SK-N-SH (cell line): Measurements from ENCODE around the gene PPP2R5C. TPM values are rescaled to one million over a fixed set of nuclear protein-coding genes. Genes with fewer than 3 reads are reported as not detected.
A peak's percentile ranks its signal among the peaks of the same experiment; 100 is the strongest.

Source experiments
- CTCF ChIA-PET: fragments of 300-600, 350-600 bp; formaldehyde crosslinking; extraction: SDS; loops from one replicate; lab custom pipeline; 2021; lab: Yijun Ruan, JAX
- POLR2A ChIA-PET: fragments of 350-600 bp; sonication (Branson Sonifier 250); formaldehyde crosslinking; extraction: SDS; loops from one replicate; lab custom pipeline; 2020; ENCODE audit warnings: antibody characterized with exemption, inconsistent platforms; lab: Yijun Ruan, JAX
- DNase-seq: peaks from one replicate; pipeline ENCODE4 v3.0.0; 2012
- H2AFZ ChIP-seq: fragments of 200-600 bp; sonication (generic); 2 replicates; pipeline ENCODE4 v1.8.1; 2016; ENCODE audit warnings: antibody characterized with exemption, mild to moderate bottlenecking, low read depth
- H3F3A ChIP-seq: fragments of 200-600 bp; sonication (generic); replicated peaks from 2 replicates; pipeline ENCODE3; 2016; ENCODE audit warnings: antibody characterized with exemption, mild to moderate bottlenecking; ENCODE audit not compliant: insufficient read depth
- H3K27ac ChIP-seq, 2 experiments: fragments of 200-500 bp in 1 of 2; fragments of 200-600 bp in 1 of 2; sonication (Bioruptor generic) in 1 of 2; sonication (generic), shearing (Covaris generic) in 1 of 2; 2 replicates each; pipeline versions ENCODE4 v1.5.1 to v1.6.1; 2014 to 2016; ENCODE audit warnings: low read depth in 2 of 2, inconsistent platforms in 1 of 2, low read length in 1 of 2, mild to moderate bottlenecking in 1 of 2, mixed read lengths in 1 of 2
- H3K27me3 ChIP-seq: fragments of 200-600 bp; sonication (generic), shearing (Covaris generic); 2 replicates; pipeline ENCODE4 v1.6.1; 2016; ENCODE audit warnings: mixed run types; ENCODE audit not compliant: insufficient read depth
- H3K36me3 ChIP-seq, 2 experiments: fragments of 200-500 bp in 1 of 2; fragments of 200-600 bp in 1 of 2; sonication (Bioruptor generic) in 1 of 2; sonication (generic) in 1 of 2; replicated peaks in 1 of 2; 2 replicates each; pipeline versions ENCODE3 to v1.5.1; 2014 to 2016; ENCODE audit warnings: low read length in 1 of 2, mild to moderate bottlenecking in 1 of 2; ENCODE audit not compliant: insufficient read depth in 2 of 2, control insufficient read depth in 1 of 2
- H3K4me1 ChIP-seq, 2 experiments: fragments of 200-500 bp in 1 of 2; fragments of 200-600 bp in 1 of 2; sonication (Bioruptor generic) in 1 of 2; sonication (generic), shearing (Covaris generic) in 1 of 2; 2 replicates each; pipeline versions ENCODE4 v1.5.1 to v1.6.1; 2014 to 2016; ENCODE audit warnings: low read depth in 1 of 2, low read length in 1 of 2, mixed run types in 1 of 2; ENCODE audit not compliant: insufficient read depth in 2 of 2, control insufficient read depth in 1 of 2
- H3K4me2 ChIP-seq: fragments of 200-600 bp; sonication (generic), shearing (Covaris generic); 2 replicates; pipeline ENCODE4 v1.6.1; 2017; ENCODE audit warnings: mixed run types
- H3K4me3 ChIP-seq, 2 experiments: fragments of 200-500 bp in 1 of 2; fragments of 200-600 bp in 1 of 2; sonication (Bioruptor generic) in 1 of 2; sonication (generic), shearing (Covaris generic) in 1 of 2; 2 replicates each; pipeline versions ENCODE4 v1.5.1 to v1.8.1; 2014 to 2016; ENCODE audit warnings: low read depth in 2 of 2, inconsistent platforms in 1 of 2, low read length in 1 of 2, mild to moderate bottlenecking in 1 of 2, mixed read lengths in 1 of 2, moderate library complexity in 1 of 2
- H3K79me2 ChIP-seq: fragments of 200-600 bp; sonication (generic); 2 replicates; pipeline ENCODE4 v1.8.1; 2017; ENCODE audit warnings: mild to moderate bottlenecking; ENCODE audit not compliant: insufficient read depth
- H3K9ac ChIP-seq: fragments of 200-600 bp; sonication (generic); 2 replicates; pipeline ENCODE4 v1.6.1; 2017; ENCODE audit warnings: mixed run types
- H3K9me2 ChIP-seq: fragments of 200-600 bp; sonication (generic); 2 replicates; pipeline ENCODE4 v1.6.1; 2017; ENCODE audit warnings: mixed run types
- H3K9me3 ChIP-seq: fragments of 200-600 bp; sonication (generic); 2 replicates; pipeline ENCODE4 v1.6.1; 2017; ENCODE audit warnings: mixed run types, mild to moderate bottlenecking, moderate library complexity
- H4K20me1 ChIP-seq: fragments of 200-600 bp; sonication (generic); 2 replicates; pipeline ENCODE4 v1.6.1; 2017; ENCODE audit warnings: mild to moderate bottlenecking, mixed run types; ENCODE audit not compliant: insufficient read depth
- CHD2 ChIP-seq: fragments of 150-350 bp; IDR thresholded peaks from 2 replicates; pipeline ENCODE4 v1.6.1; 2018; ENCODE audit warnings: low read length; ENCODE audit not compliant: partially characterized antibody
- ELF1 ChIP-seq: IDR thresholded peaks from 2 replicates; pipeline ENCODE4 v1.4.0; 2012
- EP300 ChIP-seq, 2 experiments: IDR thresholded peaks; 2 replicates each; pipeline versions ENCODE4 v1.4.0 to v1.6.1; 2012; ENCODE audit warnings: borderline replicate concordance in 1 of 2, low read depth in 1 of 2, low read length in 1 of 2
- EZH2phosphoT487 ChIP-seq: fragments of 200-600 bp; sonication (generic); IDR thresholded peaks from 2 replicates; pipeline ENCODE4 v1.6.1; 2017; ENCODE audit warnings: low read depth, mixed run types, mild to moderate bottlenecking, antibody characterized with exemption, moderate library complexity, borderline replicate concordance
- FOSL2 ChIP-seq: IDR thresholded peaks from 2 replicates; pipeline ENCODE4 v1.4.0; 2012; ENCODE audit warnings: low read depth, mild to moderate bottlenecking, moderate library complexity, borderline replicate concordance
- FOXJ3 ChIP-seq: sonication (generic); formaldehyde crosslinking; IDR thresholded peaks from 2 replicates; pipeline ENCODE4 v1.5.1; 2020; ENCODE audit warnings: mild to moderate bottlenecking, missing genetic modification reagents
- GABPA ChIP-seq: IDR thresholded peaks from 2 replicates; pipeline ENCODE4 v1.4.0; 2012; ENCODE audit warnings: low read depth, mild to moderate bottlenecking
- GATA2 ChIP-seq: sonication (generic); formaldehyde crosslinking; IDR thresholded peaks from 2 replicates; pipeline ENCODE4 v1.5.0; 2020; ENCODE audit warnings: mild to moderate bottlenecking, missing genetic modification reagents
- IRF3 ChIP-seq: fragments of 150-350 bp; IDR thresholded peaks from 2 replicates; pipeline ENCODE4 v1.6.1; 2016; ENCODE audit warnings: mild to moderate bottlenecking, low read depth, low read length
- MXI1 ChIP-seq: IDR thresholded peaks from 2 replicates; pipeline ENCODE4 v1.6.1; 2012; ENCODE audit warnings: mild to moderate bottlenecking, low read depth, low read length, improper control_type of control experiment
- NFIC ChIP-seq: IDR thresholded peaks from 2 replicates; pipeline ENCODE4 v1.4.0; 2012; ENCODE audit warnings: borderline replicate concordance
- POLR2AphosphoS5 ChIP-seq: IDR thresholded peaks from 2 replicates; pipeline ENCODE4 v1.6.1; 2012; ENCODE audit warnings: low read depth, low read length
- RFX5 ChIP-seq: IDR thresholded peaks from 2 replicates; pipeline ENCODE4 v1.6.1; 2012; ENCODE audit warnings: mild to moderate bottlenecking, improper control_type of control experiment, low read length
- SIN3A ChIP-seq: IDR thresholded peaks from 2 replicates; pipeline ENCODE4 v1.6.1; 2012; ENCODE audit warnings: low read depth, mild to moderate bottlenecking, low read length, moderate library complexity, borderline replicate concordance
- SMC3 ChIP-seq: IDR thresholded peaks from 2 replicates; pipeline ENCODE4 v1.6.1; 2012; ENCODE audit warnings: low read depth, low read length, improper control_type of control experiment
- TCF12 ChIP-seq: IDR thresholded peaks from 2 replicates; pipeline ENCODE4 v1.4.0; 2012
- WGBS: methylation state at CpG from one replicate; pipeline ENCODE4 v1.1.6; 2017; ENCODE audit warnings: low lambda C conversion rate; 5-methylcytosine and 5-hydroxymethylcytosine counted together
- polyA plus RNA-seq, 3 experiments: library from polyadenylated mRNA; depleted of rRNA; stranded (reverse); fragments of >200 nt; gene quantifications; 2 replicates each; pipeline ENCODE4 v1.2.3, GENCODE V29; 2012
- TF ChIP-seq, protein P1 (sequence below): IDR thresholded peaks from 2 replicates; pipeline ENCODE4; 2012
- TF ChIP-seq, protein P2 (sequence below): IDR thresholded peaks from 2 replicates; pipeline ENCODE4 v1.4.0; 2012; ENCODE audit warnings: low read depth

The PPP2R5C gene
- polyA plus RNA-seq, 1 of the 3 experiments (the other 2 are of a cell fraction) = 43.7 TPM

DNA sequence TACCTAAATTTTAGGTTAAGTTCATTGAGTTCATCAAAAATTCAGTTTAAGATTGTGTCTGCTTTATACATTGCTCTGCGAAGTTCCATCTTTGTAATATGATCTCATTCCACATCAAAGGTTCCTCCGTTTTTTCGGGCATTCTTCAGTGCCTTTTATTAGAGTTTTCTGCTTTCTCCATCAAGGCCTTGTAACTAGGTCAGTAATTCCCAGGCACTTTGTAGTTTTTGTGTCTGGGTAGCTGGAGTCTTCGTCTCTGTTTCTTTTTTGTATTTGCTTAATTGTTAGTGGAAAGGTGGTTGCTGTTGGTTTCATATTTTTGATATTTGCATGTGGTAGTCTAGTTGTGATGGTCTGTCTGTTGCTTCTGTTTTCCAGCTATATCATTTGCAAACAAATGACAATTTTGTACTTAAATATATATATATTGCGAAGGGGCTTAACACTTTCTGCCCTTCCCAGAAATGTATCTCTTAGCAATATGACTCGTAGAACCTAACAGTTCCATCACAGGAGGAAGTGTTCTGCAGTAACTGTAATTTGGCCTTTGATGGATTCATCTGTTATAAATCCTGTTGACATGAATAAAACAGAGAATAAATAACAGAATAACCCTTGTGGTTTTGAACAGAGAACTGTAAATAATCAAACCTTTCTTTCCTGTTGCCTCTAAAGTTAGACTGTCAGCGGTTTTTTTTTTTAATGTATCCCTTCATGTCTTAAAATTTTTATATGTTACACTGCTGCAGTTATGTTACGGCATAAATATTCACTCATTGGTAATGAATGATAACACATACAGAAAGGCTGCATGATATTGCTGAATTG is 114.4 kb downstream of the PPP2R5C start:
- Histone ChIP-seq H4K20me1 (peaks cover 61% of the 10 kb centered on the region), H3K79me2 (peaks cover 98% of the 10 kb centered on the region), H3K36me3 (peaks cover 0 to 10% of the 10 kb centered on the region in 2 experiments), H2AFZ (no peak overlapping the region; the same call in 1 of the 2 replicates), H3K27ac (peak overlapping the region; percentile 37 to 93; a peak in 3 of 4 replicates), H3K9me2 (no peaks in the 10 kb centered on the region), H3K9me3 (no peaks in the 10 kb centered on the region), H3K4me3 (no peak overlapping the region), H3K4me2 (peak overlapping the region; percentile 12; the same call in 1 of the 2 replicates), H3K4me1 (peaks cover 11 to 53% of the 10 kb centered on the region in 2 experiments; a peak in 3 of 4 replicates), H3K27me3 (no peaks in the 10 kb centered on the region), H3F3A (peaks cover 11% of the 10 kb centered on the region), H3K9ac (no peak overlapping the region)
- DNase-seq = no peak
- POLR2A ChIA-PET = no interaction called here
- CTCF ChIA-PET = interaction anchor here (1.1 to 1.2 kb wide), 2 partner anchors 19 to 105 kb away, joined by 5 to 7 read pairs; no protein-coding TSS in a partner anchor
- WGBS = 70% methylated on average over 8 of the region's 8 CpGs
- TF ChIP-seq FOSL2 (no peak), FOXJ3 (CRISPR knock-in tag) (no peak), EP300 (IDR thresholded peaks at IDR 0.05; ENCODE audit: borderline replicate concordance in 1 of 2, low read depth in 1 of 2, low read length in 1 of 2) (no peak), MXI1 (no peak), SIN3A (no peak), SMC3 (no peak), POLR2AphosphoS5 (no peak), IRF3 (no peak), NFIC (no peak), GATA2 (CRISPR knock-in tag) (no peak), EZH2phosphoT487 (no peak), GABPA (no peak), TCF12 (no peak), CHD2 (no peak), RFX5 (no peak), ELF1 (no peak)
- TF ChIP-seq, protein P1, sequence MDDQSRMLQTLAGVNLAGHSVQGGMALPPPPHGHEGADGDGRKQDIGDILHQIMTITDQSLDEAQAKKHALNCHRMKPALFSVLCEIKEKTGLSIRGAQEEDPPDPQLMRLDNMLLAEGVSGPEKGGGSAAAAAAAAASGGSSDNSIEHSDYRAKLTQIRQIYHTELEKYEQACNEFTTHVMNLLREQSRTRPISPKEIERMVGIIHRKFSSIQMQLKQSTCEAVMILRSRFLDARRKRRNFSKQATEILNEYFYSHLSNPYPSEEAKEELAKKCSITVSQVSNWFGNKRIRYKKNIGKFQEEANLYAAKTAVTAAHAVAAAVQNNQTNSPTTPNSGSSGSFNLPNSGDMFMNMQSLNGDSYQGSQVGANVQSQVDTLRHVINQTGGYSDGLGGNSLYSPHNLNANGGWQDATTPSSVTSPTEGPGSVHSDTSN = no peak
- TF ChIP-seq, protein P2, sequence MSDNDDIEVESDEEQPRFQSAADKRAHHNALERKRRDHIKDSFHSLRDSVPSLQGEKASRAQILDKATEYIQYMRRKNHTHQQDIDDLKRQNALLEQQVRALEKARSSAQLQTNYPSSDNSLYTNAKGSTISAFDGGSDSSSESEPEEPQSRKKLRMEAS = no peak
